HUES64 (cell line): ENCODE results near the gene DCLK2.

Source experiments
- H3K27ac ChIP-seq: 2 replicates; pipeline ENCODE4 v1.7.0; 2013; ENCODE audit warnings: low read depth, low read length, inconsistent platforms
- H3K27me3 ChIP-seq: 2 replicates; pipeline ENCODE4 v1.6.1; 2013; ENCODE audit warnings: mild to moderate bottlenecking, low read length; ENCODE audit not compliant: insufficient read depth
- H3K36me3 ChIP-seq: 2 replicates; pipeline ENCODE4 v1.6.1; 2013; ENCODE audit warnings: mild to moderate bottlenecking, low read length; ENCODE audit not compliant: insufficient read depth
- H3K4me1 ChIP-seq: 2 replicates; pipeline ENCODE4 v1.6.1; 2013; ENCODE audit warnings: mild to moderate bottlenecking, low read length, moderate library complexity; ENCODE audit not compliant: insufficient read depth
- H3K4me3 ChIP-seq: 2 replicates; pipeline ENCODE4 v1.5.1; 2013; ENCODE audit warnings: mild to moderate bottlenecking, low read length, moderate library complexity
- H3K9ac ChIP-seq: 2 replicates; pipeline ENCODE4 v1.6.1; 2013; ENCODE audit warnings: mild to moderate bottlenecking, low read depth, low read length
- H3K9me3 ChIP-seq: 2 replicates; pipeline ENCODE4 v1.6.1; 2013; ENCODE audit warnings: low read depth, low read length; ENCODE audit not compliant: insufficient read depth
- WGBS: fragments of 150-250, 120-280 bp; methylation state at CpG from one replicate; pipeline ENCODE4 v1.1.7; 2013; ENCODE audit warnings: missing lambda C conversion rate; 5-methylcytosine and 5-hydroxymethylcytosine counted together

Gene DCLK2

GRCh38 chr4:150047546-150047945, 30.7 kb upstream of the DCLK2 start:
- Histone ChIP-seq H3K36me3 (no peaks in the 10 kb centered on the region), H3K9ac (no peak overlapping the region), H3K4me3 (no peak overlapping the region), H3K27me3 (no peaks in the 10 kb centered on the region), H3K9me3 (no peaks in the 10 kb centered on the region), H3K4me1 (peaks cover 7% of the 10 kb centered on the region; the same call in 1 of the 2 replicates), H3K27ac (no peak overlapping the region)

- Histone ChIP-seq H3K27me3 (no peaks in the 10 kb centered on the region), H3K27ac (no peak overlapping the region), H3K4me1 (peaks cover 7% of the 10 kb centered on the region; the same call in 1 of the 2 replicates), H3K4me3 (no peak overlapping the region), H3K9me3 (no peaks in the 10 kb centered on the region), H3K36me3 (no peaks in the 10 kb centered on the region), H3K9ac (no peak overlapping the region)
- 98% methylated on average over 4 of the region's 4 CpGs for WGBS
Measured at GRCh38 chr4:150049682-150050081, 28.6 kb upstream of the DCLK2 start.

GRCh38 chr4:150050566-150050965, 27.7 kb upstream of the DCLK2 start:
- Histone ChIP-seq H3K4me3 (no peak overlapping the region), H3K36me3 (no peaks in the 10 kb centered on the region), H3K27me3 (no peaks in the 10 kb centered on the region), H3K9me3 (peaks cover 5% of the 10 kb centered on the region; the same call in 1 of the 2 replicates), H3K9ac (no peak overlapping the region), H3K27ac (no peak overlapping the region), H3K4me1 (peaks cover 7% of the 10 kb centered on the region; the same call in 1 of the 2 replicates)
- WGBS: 98% methylated on average over 4 of the region's 4 CpGs

- Histone ChIP-seq H3K27ac (no peak overlapping the region), H3K4me3 (no peak overlapping the region), H3K9ac (no peak overlapping the region), H3K36me3 (no peaks in the 10 kb centered on the region), H3K27me3 (no peaks in the 10 kb centered on the region), H3K9me3 (peaks cover 10% of the 10 kb centered on the region), H3K4me1 (peaks cover 7% of the 10 kb centered on the region; the same call in 1 of the 2 replicates)
- WGBS: 91% methylated on average over 3 of the region's 3 CpGs
Measured at GRCh38 chr4:150051111-150051510, 27.1 kb upstream of the DCLK2 start.

- Histone ChIP-seq H3K36me3 (no peaks in the 10 kb centered on the region), H3K9me3 (peaks cover 10% of the 10 kb centered on the region), H3K4me1 (no peaks in the 10 kb centered on the region), H3K27me3 (no peaks in the 10 kb centered on the region), H3K9ac (no peak overlapping the region), H3K4me3 (no peak overlapping the region), H3K27ac (no peak overlapping the region)
- WGBS: 96% methylated on average over 1 of the region's 1 CpG
Measured at GRCh38 chr4:150055467-150055866, 22.8 kb upstream of the DCLK2 start.

- Histone ChIP-seq H3K4me1 (no peaks in the 10 kb centered on the region), H3K9me3 (peaks cover 10% of the 10 kb centered on the region), H3K9ac (no peak overlapping the region), H3K27ac (no peak overlapping the region), H3K36me3 (no peaks in the 10 kb centered on the region), H3K4me3 (no peak overlapping the region), H3K27me3 (no peaks in the 10 kb centered on the region)
Measured at GRCh38 chr4:150056569-150056968, 21.7 kb upstream of the DCLK2 start.

- H3K9me3 ChIP-seq: no peaks in the 10 kb centered on the region; the same call in 1 of the 2 replicates
- 95% methylated on average over 1 of the region's 1 CpG for WGBS
- no peak overlapping the region for H3K9ac ChIP-seq
- no peak overlapping the region for H3K4me3 ChIP-seq
- H3K27me3 ChIP-seq: no peaks in the 10 kb centered on the region
- no peak overlapping the region for H3K27ac ChIP-seq
- H3K4me1 ChIP-seq: no peaks in the 10 kb centered on the region
- H3K36me3 ChIP-seq: no peaks in the 10 kb centered on the region
Measured at GRCh38 chr4:150061086-150061776, 17.0 kb upstream of the DCLK2 start.

- Histone ChIP-seq H3K36me3 (no peaks in the 10 kb centered on the region), H3K9ac (no peak overlapping the region), H3K4me1 (no peaks in the 10 kb centered on the region), H3K4me3 (no peak overlapping the region), H3K27me3 (no peaks in the 10 kb centered on the region), H3K9me3 (no peaks in the 10 kb centered on the region), H3K27ac (no peak overlapping the region)
Measured at GRCh38 chr4:150063128-150063527, 15.1 kb upstream of the DCLK2 start.

- Histone ChIP-seq H3K4me3 (no peak overlapping the region), H3K9ac (no peak overlapping the region), H3K27me3 (no peaks in the 10 kb centered on the region), H3K4me1 (no peaks in the 10 kb centered on the region), H3K9me3 (no peaks in the 10 kb centered on the region), H3K36me3 (no peaks in the 10 kb centered on the region), H3K27ac (no peak overlapping the region)
- 86% methylated on average over 6 of the region's 6 CpGs for WGBS
Measured at GRCh38 chr4:150065740-150066139, 12.5 kb upstream of the DCLK2 start.

- no peaks in the 10 kb centered on the region for H3K4me1 ChIP-seq
- 89% methylated on average over 3 of the region's 3 CpGs for WGBS
- H3K27me3 ChIP-seq: no peaks in the 10 kb centered on the region
- no peak overlapping the region for H3K9ac ChIP-seq
- no peak overlapping the region for H3K4me3 ChIP-seq
- H3K36me3 ChIP-seq: no peaks in the 10 kb centered on the region
- no peaks in the 10 kb centered on the region for H3K9me3 ChIP-seq
- H3K27ac ChIP-seq: no peak overlapping the region
Measured at GRCh38 chr4:150067859-150068258, 10.4 kb upstream of the DCLK2 start.

- no peaks in the 10 kb centered on the region for H3K36me3 ChIP-seq
- H3K27me3 ChIP-seq: no peaks in the 10 kb centered on the region
- H3K4me1 ChIP-seq: no peaks in the 10 kb centered on the region
- H3K27ac ChIP-seq: no peak overlapping the region
- H3K4me3 ChIP-seq: no peak overlapping the region
- no peak overlapping the region for H3K9ac ChIP-seq
- H3K9me3 ChIP-seq: no peaks in the 10 kb centered on the region
- WGBS: 94% methylated on average over 5 of the region's 6 CpGs
Measured at GRCh38 chr4:150068300-150068960, 9.8 kb upstream of the DCLK2 start.
